OCI-LY7 (cell line): Measurements from ENCODE around the gene PCDHA12. TPM values are rescaled to one million over a fixed set of nuclear protein-coding genes. Genes with fewer than 3 reads are reported as not detected.
A peak's percentile ranks its signal among the peaks of the same experiment; 100 is the strongest.

Source experiments
- BruUV-seq: library from RNA; stranded (reverse); fragments of 400-500 nt; replicated peaks from 2 replicates; lab custom pipeline; 2021; lab: Mats Ljungman, UMichigan
- CTCF ChIA-PET: fragments of 300-600 bp; sonication (Branson Sonifier 250); formaldehyde crosslinking; loops from one replicate; lab custom pipeline; 2022; ENCODE audit warnings: antibody characterized with exemption; ENCODE audit not compliant: unreplicated experiment; lab: Charles Lee
- POLR2A ChIA-PET: fragments of 300-600 bp; sonication (Branson Sonifier 250); formaldehyde crosslinking; loops from one replicate; lab custom pipeline; 2022; ENCODE audit warnings: antibody characterized with exemption; lab: Charles Lee
- DNase-seq: peaks from one replicate; pipeline ENCODE4 v3.0.0-alpha.2; 2015; ENCODE audit warnings: low spot score
- H2AFZ ChIP-seq: fragments of 200-600 bp; sonication (generic), shearing (Covaris generic); 2 replicates; pipeline ENCODE4 v1.6.1; 2014; ENCODE audit warnings: mild to moderate bottlenecking, antibody characterized with exemption, low read length, moderate library complexity
- H3K27ac ChIP-seq: fragments of 200-600 bp; sonication (generic); 2 replicates; pipeline ENCODE4 v1.5.1; 2014; ENCODE audit warnings: mixed run types, low read depth, mild to moderate bottlenecking, moderate library complexity, low read length, inconsistent platforms; ENCODE audit not compliant: poor library complexity, severe bottlenecking
- H3K36me3 ChIP-seq: fragments of 200-600 bp; sonication (generic); 2 replicates; pipeline ENCODE4 v1.6.1; 2014; ENCODE audit warnings: mild to moderate bottlenecking, antibody characterized with exemption, low read length, moderate library complexity, mixed read lengths; ENCODE audit not compliant: insufficient read depth
- H3K4me1 ChIP-seq: fragments of 200-600 bp; sonication (generic); 2 replicates; pipeline ENCODE4 v1.5.1; 2014; ENCODE audit warnings: mild to moderate bottlenecking, low read length; ENCODE audit not compliant: insufficient read depth, poor library complexity, severe bottlenecking
- H3K4me2 ChIP-seq: fragments of 200-600 bp; sonication (generic); 2 replicates; pipeline ENCODE4 v1.6.1; 2014; ENCODE audit warnings: mild to moderate bottlenecking, low read length
- H3K4me3 ChIP-seq: fragments of 200-600 bp; sonication (generic); 2 replicates; pipeline ENCODE4 v1.5.1; 2014; ENCODE audit warnings: mild to moderate bottlenecking, low read depth, low read length; ENCODE audit not compliant: poor library complexity, severe bottlenecking
- H3K79me2 ChIP-seq: fragments of 200-600 bp; sonication (generic); 2 replicates; pipeline ENCODE4 v1.6.1; 2016; ENCODE audit warnings: low read depth, mild to moderate bottlenecking, low read length, moderate library complexity, mixed read lengths; ENCODE audit not compliant: insufficient read depth
- H3K9me2 ChIP-seq: fragments of 200-600 bp; sonication (generic); 2 replicates; pipeline ENCODE4 v1.6.1; 2016; ENCODE audit warnings: mild to moderate bottlenecking, low read length, mixed read lengths; ENCODE audit not compliant: insufficient read depth
- H3K9me3 ChIP-seq: fragments of 200-600 bp; sonication (generic); 2 replicates; pipeline ENCODE4 v1.6.1; 2014; ENCODE audit warnings: mild to moderate bottlenecking, mixed run types, low read length, mixed read lengths
- H4K20me1 ChIP-seq: fragments of 200-600 bp; sonication (generic); 2 replicates; pipeline ENCODE4 v1.6.1; 2014; ENCODE audit warnings: mild to moderate bottlenecking, antibody characterized with exemption, low read length, moderate library complexity, mixed read lengths; ENCODE audit not compliant: insufficient read depth
- CTCF ChIP-seq: fragments of 200-600 bp; sonication (generic); conservative IDR thresholded peaks from 2 replicates; pipeline ENCODE4 v1.5.1; 2014; ENCODE audit warnings: mild to moderate bottlenecking, antibody characterized with exemption, low read length, moderate library complexity, mixed read lengths
- EZH2phosphoT487 ChIP-seq: fragments of 200-600 bp; sonication (generic); IDR thresholded peaks from 2 replicates; pipeline ENCODE4 v1.6.1; 2018; ENCODE audit warnings: low read depth, borderline replicate concordance, mild to moderate bottlenecking, mixed run types, antibody characterized with exemption, low read length, moderate library complexity, mixed read lengths
- intact Hi-C: fragments of 100-400 bp; cut with micrococcal nuclease; formaldehyde crosslinking; loops from one replicate; pipeline ENCODE4 v1.10.0; 2022; ENCODE audit not compliant: unreplicated experiment
- total RNA-seq, 2 experiments: library from RNA; depleted of rRNA in 1 of 2; stranded (reverse); fragments of >200 nt in 1 of 2; shearing (Covaris generic) in 1 of 2; gene quantifications; 2 replicates each; pipeline ENCODE4 v1.2.3, GENCODE V29; 2014 to 2022

PCDHA12 gene
- total RNA-seq, 2 experiments from 2014 or later: not detected

GRCh38 chr5:140881889-140882590 is 6.9 kb downstream of the PCDHA12 start, which contains the start of gene PCDHA13:
Gene PCDHA13, plus strand, starts transcription at chr5:140882124. Its CDS starts 145 bp downstream, at chr5:140882269.
- CTCF ChIA-PET: no interaction called here

GRCh38 chr5:140882591-140882899 is 7.4 kb downstream of the PCDHA12 start:
- no peaks in the 10 kb centered on the region for H3K79me2 ChIP-seq
- H3K27ac ChIP-seq: no peak overlapping the region
- H3K36me3 ChIP-seq: no peaks in the 10 kb centered on the region
- no peaks in the 10 kb centered on the region for H3K9me2 ChIP-seq
- no peak overlapping the region for H2AFZ ChIP-seq
- no peaks in the 10 kb centered on the region for H4K20me1 ChIP-seq
- ChIA-PET CTCF (no interaction called here), POLR2A (no interaction called here)
- intact Hi-C loops: no loop called here
- no peak for DNase-seq
- H3K4me2 ChIP-seq: no peak overlapping the region
- no peaks in the 10 kb centered on the region for H3K9me3 ChIP-seq
- no TSS peak for BruUV-seq
- TF ChIP-seq CTCF: peak; percentile 49
- TF ChIP-seq EZH2phosphoT487: no peak
- no peak overlapping the region for H3K4me3 ChIP-seq
- H3K4me1 ChIP-seq: no peaks in the 10 kb centered on the region

More at GRCh38 chr5:140881889-140882590, 6.9 kb downstream of the PCDHA12 start, which contains the start of gene PCDHA13:
- Histone ChIP-seq H3K9me2 (no peaks in the 10 kb centered on the region), H3K4me1 (no peaks in the 10 kb centered on the region), H3K4me3 (no peak within 1 kb of the TSS), H3K79me2 (no peaks in the 10 kb centered on the region), H3K36me3 (no peaks in the 10 kb centered on the region), H3K4me2 (no peak within 1 kb of the TSS), H2AFZ (no peak within 1 kb of the TSS), H4K20me1 (no peaks in the 10 kb centered on the region), H3K27ac (no peak within 1 kb of the TSS), H3K9me3 (no peaks in the 10 kb centered on the region)
- POLR2A ChIA-PET: interaction anchor here (0.7 kb wide), 1 partner anchor 10 kb away, joined by 3 read pairs; no protein-coding TSS in a partner anchor
- TF ChIP-seq EZH2phosphoT487 (no peak), CTCF (no peak)
- BruUV-seq: no TSS peak
- no peak for DNase-seq
- intact Hi-C loops: no loop called here

- no peaks in the 10 kb centered on the region for H3K9me2 ChIP-seq
- no peaks in the 10 kb centered on the region for H3K79me2 ChIP-seq
- H3K4me1 ChIP-seq: no peaks in the 10 kb centered on the region
- CTCF ChIA-PET: no interaction called here
- no peak overlapping the region for H2AFZ ChIP-seq
- no peak overlapping the region for H3K27ac ChIP-seq
- BruUV-seq: no TSS peak
- no peaks in the 10 kb centered on the region for H4K20me1 ChIP-seq
- no peaks in the 10 kb centered on the region for H3K36me3 ChIP-seq
- no peak overlapping the region for H3K4me2 ChIP-seq
- no peak for DNase-seq
- no peak overlapping the region for H3K4me3 ChIP-seq
- intact Hi-C loops: no loop called here
- TF ChIP-seq CTCF: no peak
- no peak for TF ChIP-seq EZH2phosphoT487
- H3K9me3 ChIP-seq: no peaks in the 10 kb centered on the region
- POLR2A ChIA-PET: no interaction called here
Observed at GRCh38 chr5:140883373-140883772, 8.3 kb downstream of the PCDHA12 start.
